ENCODE results near the gene NCAN. TPM values are rescaled to one million over a fixed set of nuclear protein-coding genes. Genes with fewer than 3 reads are reported as not detected.

NCAN gene
- total and polyA plus RNA-seq, 2 of the 4 experiments (the other 2 are of a cell fraction), result not detected

- Histone ChIP-seq H3K4ac (ENCODE audit: low read depth, low read length) (no peak overlapping the region), H2BK20ac (ENCODE audit: low read depth, low read length) (no peak overlapping the region), H3K23ac (ENCODE audit: low read depth, low read length) (no peak overlapping the region), H3K14ac (replicated peaks; ENCODE audit: low read depth, low read length) (no peak overlapping the region), H3K4me2 (ENCODE audit: low read depth, low read length) (no peak overlapping the region), H3K4me1 (ENCODE audit: control insufficient read depth, insufficient read depth, low read length) (no peaks in the 10 kb centered on the region), H4K5ac (ENCODE audit: low read depth, low read length) (no peak overlapping the region), H3K4me3 (ENCODE audit: insufficient read depth, low read depth, low read length) (no peak overlapping the region), H3K18ac (ENCODE audit: low read depth, low read length) (no peak overlapping the region), H2AFZ (replicated peaks; ENCODE audit: low read length, poor library complexity) (no peak overlapping the region), H2BK5ac (ENCODE audit: low read depth, low read length, poor library complexity, severe bottlenecking) (no peak overlapping the region), H4K8ac (ENCODE audit: low read depth in 2 of 2, low read length in 2 of 2) (no peak overlapping the region), H3K9ac (ENCODE audit: low read depth, low read length) (no peak overlapping the region), H2BK15ac (ENCODE audit: low read depth, low read length) (no peak overlapping the region), H2BK120ac (ENCODE audit: low read depth, low read length) (no peak overlapping the region), H3K27me3 (ENCODE audit: control insufficient read depth, insufficient read depth, low read length) (peaks cover 4% of the 10 kb centered on the region; the same call in 1 of the 2 replicates), H3K9me3 (ENCODE audit: control insufficient read depth, insufficient read depth, low read length) (no peaks in the 10 kb centered on the region), H3K9me1 (ENCODE audit: insufficient read depth, low read length) (peaks cover 4% of the 10 kb centered on the region; the same call in 1 of the 2 replicates), H3K56ac (ENCODE audit: extremely low read depth, insufficient read depth, low read length) (no peak overlapping the region), H4K91ac (ENCODE audit: insufficient read depth, low read depth, low read length) (no peak overlapping the region), H3K79me1 (ENCODE audit: low read depth in 1 of 2, low read length in 2 of 2) (0 out of 4 replicates have a peak, but pooled peaks cover 0 to 6% of the 10 kb centered on the region in 2 experiments), H4K20me1 (ENCODE audit: insufficient read depth, low read length) (no peaks in the 10 kb centered on the region; the same call in 1 of the 2 replicates), H2AK9ac (replicated peaks; ENCODE audit: low read depth, low read length, poor library complexity) (no peak overlapping the region), H2AK5ac (ENCODE audit: low read depth, low read length) (no peak overlapping the region), H3K27ac (ENCODE audit: insufficient read depth, low read length) (no peak overlapping the region), H3K36me3 (ENCODE audit: control insufficient read depth, insufficient read depth, low read length) (peaks cover 7% of the 10 kb centered on the region; the same call in 1 of the 2 replicates)
- TF ChIP-seq RAD21 (IDR thresholded peaks at IDR 0.05; ENCODE audit: low read length) (no peak), FOS (IDR thresholded peaks at IDR 0.05; ENCODE audit: low read depth, low read length) (no peak), CTCF (conservative IDR thresholded peaks at IDR 0.05; ENCODE audit: low read depth, low read length) (no peak), SMC3 (IDR thresholded peaks at IDR 0.05; ENCODE audit: low read depth, low read length) (no peak), CHD1 (IDR thresholded peaks at IDR 0.05; ENCODE audit: low read depth, low read length) (no peak), ELK1 (IDR thresholded peaks at IDR 0.05; ENCODE audit: borderline replicate concordance, low read depth, low read length) (no peak), MAZ (IDR thresholded peaks at IDR 0.05; ENCODE audit: borderline replicate concordance, low read depth, low read length) (no peak), POLR2A (IDR thresholded peaks at IDR 0.05; ENCODE audit: low read depth, low read length) (no peak), MAFK (IDR thresholded peaks at IDR 0.05; ENCODE audit: low read depth, low read length) (no peak), BHLHE40 (IDR thresholded peaks at IDR 0.05; ENCODE audit: low read depth, low read length) (no peak), CEBPB (IDR thresholded peaks at IDR 0.05; ENCODE audit: low read depth, low read length) (no peak), RFX5 (IDR thresholded peaks at IDR 0.05; ENCODE audit: low read depth, low read length) (no peak), MXI1 (IDR thresholded peaks at IDR 0.05; ENCODE audit: borderline replicate concordance, low read depth, low read length) (no peak), NFE2L2 (IDR thresholded peaks at IDR 0.05; ENCODE audit: low read depth, low read length) (no peak), USF2 (IDR thresholded peaks at IDR 0.05; ENCODE audit: low read depth, low read length) (no peak)
- ATAC-seq (ENCODE audit: low read depth) (no peak), DNase-seq (no peak)
- ChIA-PET CTCF (interaction anchor here (0.6 kb wide), 1 partner anchor 24 kb away, joined by 6 read pairs; no protein-coding TSS in a partner anchor), POLR2A (ENCODE audit: unreplicated experiment) (no interaction called here)
- intact Hi-C loops (cut with micrococcal nuclease), result no loop called here
- 100% methylated on average over 2 of the region's 8 CpGs; no CpG with 5 or more reads in 1 of the 2 experiments for WGBS, 2 experiments (ENCODE audit: extremely low coverage in 2 of 2, insufficient read length in 1 of 2)
- in situ Hi-C loops (cut with MboI; ENCODE audit: low sequenced_read_pairs), result no loop called here
- dilution Hi-C loops (cut with HindIII; ENCODE audit: low sequenced_read_pairs, unreplicated experiment), result no loop called here
- no TSS peak for BruUV-seq (replicated peaks)
Measured at GRCh38 chr19:19270749-19271571, 59.2 kb downstream of the NCAN start.
